ENCODE results near the gene ACTN2.

The ACTN2 gene

DNA sequence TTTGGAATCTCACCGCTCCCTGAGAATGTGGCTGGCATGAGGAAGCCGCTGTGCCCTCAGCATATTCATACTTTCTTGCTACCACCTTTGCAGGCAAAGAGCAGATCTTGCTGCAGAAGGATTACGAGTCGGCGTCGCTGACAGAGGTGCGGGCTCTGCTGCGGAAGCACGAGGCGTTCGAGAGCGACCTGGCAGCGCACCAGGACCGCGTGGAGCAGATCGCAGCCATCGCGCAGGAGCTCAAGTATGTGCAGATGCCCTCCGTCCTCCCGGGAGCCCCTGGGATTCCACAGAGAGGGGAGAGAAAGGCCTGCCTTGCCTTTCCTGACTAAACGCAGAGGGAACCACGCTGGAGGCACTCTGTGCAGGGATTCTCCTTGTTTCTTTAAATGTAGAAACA is 58.2 kb downstream of the ACTN2 start:
- DNase-seq: no peak

DNA sequence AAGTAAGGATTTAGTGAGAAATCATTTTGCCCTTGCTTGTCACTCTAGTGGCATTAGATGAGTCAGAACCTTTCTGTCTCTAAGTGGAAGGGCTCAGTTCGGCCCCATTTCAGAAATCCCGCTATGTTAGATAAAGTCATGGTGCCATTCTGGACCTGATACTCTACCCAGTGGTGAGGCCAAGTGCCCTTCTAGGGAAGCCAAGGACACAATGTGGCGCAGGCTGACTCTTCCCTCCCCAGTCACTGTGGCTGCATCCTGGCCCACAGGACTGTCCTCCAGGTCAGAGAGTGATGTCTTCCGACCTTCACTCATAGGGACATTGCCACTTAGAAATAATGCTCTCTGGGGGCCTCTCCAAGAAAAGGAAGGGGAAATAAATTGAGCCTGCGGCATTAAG is 60.5 kb downstream of the ACTN2 start:
- DNase-seq: no peak

DNA sequence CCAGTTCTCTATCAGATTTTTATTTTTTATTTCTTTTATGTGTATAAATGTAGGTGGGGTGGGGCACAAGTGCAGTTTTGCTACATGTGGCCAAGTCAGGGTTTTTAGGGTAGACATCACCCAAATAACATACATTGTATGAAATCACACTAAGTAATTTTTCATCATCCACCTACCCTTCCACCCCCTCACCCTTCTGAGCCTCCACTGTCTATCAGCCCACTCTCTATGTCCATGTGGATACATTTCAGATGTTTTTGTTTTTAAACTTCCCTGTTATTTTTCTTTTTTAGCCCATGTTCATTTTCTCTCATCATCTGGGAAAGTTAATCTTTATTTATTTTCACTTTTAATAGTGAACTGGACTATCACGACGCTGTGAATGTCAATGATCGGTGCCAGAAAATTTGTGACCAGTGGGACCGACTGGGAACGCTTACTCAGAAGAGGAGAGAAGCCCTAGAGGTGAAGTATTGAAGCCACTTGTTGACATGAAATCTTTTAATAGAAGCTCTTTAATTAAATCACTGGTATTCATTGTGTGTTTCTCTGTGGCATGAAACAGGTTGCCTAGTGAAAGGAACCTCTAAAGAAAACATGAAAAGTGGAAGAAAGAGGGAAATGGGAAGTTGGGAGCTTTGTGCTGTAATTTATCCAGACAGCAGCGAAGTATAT is 61.1 kb downstream of the ACTN2 start:
- no peak for DNase-seq

DNA sequence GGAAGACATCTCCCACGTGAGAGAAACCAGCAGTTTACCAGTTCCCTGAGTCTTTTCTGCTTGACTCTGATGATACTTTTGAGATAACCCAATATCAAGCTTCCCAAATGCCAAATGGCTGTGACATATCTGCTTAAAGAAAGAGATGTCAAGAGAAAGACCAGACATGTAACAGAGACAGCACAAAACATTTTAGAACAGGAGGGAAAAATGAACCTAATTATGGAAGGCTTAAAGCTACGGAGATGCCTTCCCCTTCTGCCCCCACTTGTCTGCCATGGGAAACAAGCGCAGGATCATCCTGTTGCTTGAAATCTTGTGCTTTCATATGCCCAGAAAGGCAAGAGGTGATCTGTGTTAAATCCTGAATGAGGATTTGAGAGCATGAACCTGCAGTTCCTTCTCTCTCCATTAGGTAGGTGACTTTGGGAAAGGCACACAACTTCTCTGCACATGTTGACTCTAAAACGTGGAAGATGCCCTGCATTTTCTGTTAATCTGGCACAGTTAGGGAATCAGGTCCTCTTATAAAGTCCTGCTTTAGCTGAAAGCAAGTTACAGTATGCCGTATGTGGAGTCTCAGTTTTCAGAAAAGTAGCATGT is 62.1 kb downstream of the ACTN2 start:
- no peak for DNase-seq

DNA sequence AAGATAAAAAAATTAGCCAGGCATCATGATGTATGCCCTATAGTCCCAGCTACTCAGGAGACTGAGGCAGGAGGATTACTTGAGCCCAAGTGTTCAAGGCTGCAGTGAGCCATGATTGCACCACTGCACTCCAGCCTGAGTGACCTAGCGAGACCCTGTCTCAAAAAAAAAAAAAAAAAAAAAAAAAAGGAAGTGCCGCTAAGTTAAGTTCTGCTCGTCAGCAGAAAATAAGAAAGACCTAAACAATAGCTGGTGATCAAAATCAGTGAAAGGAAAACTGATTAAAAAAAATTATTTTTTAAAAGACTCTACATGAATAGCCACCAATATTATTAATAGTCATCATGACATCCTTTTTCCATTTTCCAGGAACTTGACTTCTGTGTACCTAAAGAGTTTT is 64.6 kb downstream of the ACTN2 start:
- no peak for DNase-seq

DNA sequence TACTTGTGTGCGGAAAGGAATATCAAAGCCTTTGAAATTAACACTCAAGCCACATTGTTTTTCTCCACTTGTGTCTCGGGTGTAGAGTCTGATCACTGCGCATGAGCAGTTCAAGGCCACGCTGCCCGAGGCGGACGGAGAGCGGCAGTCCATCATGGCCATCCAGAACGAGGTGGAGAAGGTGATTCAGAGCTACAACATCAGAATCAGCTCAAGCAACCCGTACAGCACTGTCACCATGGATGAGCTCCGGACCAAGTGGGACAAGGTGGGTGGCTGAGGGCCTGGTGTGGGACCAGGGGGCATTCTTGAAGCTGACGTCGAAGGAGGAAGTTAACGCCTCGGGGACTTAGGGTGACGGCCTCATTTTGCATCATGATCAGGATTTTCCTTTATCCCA is 65.1 kb downstream of the ACTN2 start:
- no peak for DNase-seq

DNA sequence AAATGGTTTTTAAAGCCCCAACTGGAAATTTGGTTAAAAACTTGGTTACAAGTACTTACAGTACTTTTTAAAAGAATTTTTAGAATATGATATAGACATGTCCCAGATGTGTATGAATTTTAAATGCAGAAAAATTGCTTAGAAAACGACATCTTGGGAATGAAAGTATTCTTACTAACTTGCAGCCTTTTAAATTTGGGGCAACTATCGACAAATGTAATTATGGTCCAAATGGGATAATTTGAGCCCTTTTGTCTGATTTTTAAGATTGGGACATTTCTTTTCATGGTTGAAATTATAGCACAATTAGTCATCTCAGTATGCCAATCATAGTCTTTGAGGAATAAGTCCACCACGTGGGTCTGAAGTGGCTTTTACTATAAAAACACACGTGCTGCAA is 65.6 kb downstream of the ACTN2 start:
- no peak for DNase-seq

DNA sequence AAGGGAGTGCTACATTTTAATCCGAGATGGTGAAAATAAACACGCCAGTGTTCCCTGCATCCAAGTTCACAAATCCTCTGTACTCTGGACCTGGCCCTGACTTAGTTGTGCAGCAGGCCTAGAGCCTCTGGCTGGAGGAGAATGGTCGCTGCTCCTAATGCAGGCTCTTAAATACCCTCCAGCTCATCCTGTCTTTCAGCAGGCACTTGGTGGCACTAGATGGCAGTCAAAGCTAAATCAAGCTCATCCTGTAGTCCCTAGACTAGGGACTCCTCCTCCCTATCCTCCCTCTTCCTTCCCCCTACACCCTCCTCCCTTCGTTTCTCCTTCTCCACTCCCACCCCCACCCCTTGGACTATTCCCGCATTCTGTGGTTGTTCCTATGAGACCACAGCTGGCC is 67.2 kb downstream of the ACTN2 start:
- no peak for DNase-seq

DNA sequence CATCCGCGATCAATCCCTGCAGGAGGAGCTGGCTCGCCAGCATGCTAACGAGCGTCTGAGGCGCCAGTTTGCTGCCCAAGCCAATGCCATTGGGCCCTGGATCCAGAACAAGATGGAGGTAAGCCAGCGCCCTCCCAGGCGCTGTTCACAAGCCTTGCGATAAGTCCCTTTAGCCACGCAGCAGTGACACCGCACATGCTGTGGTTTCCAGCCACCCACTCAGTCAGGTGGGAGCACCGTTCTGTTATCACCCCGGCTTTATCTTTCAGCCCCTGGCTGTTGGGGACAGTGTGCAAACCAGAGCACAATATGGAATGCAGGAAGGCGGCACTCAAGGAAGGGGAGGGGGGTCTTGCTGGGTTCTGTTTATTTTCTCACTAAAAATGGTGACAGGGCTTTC is 67.7 kb downstream of the ACTN2 start:
- no peak for DNase-seq

DNA sequence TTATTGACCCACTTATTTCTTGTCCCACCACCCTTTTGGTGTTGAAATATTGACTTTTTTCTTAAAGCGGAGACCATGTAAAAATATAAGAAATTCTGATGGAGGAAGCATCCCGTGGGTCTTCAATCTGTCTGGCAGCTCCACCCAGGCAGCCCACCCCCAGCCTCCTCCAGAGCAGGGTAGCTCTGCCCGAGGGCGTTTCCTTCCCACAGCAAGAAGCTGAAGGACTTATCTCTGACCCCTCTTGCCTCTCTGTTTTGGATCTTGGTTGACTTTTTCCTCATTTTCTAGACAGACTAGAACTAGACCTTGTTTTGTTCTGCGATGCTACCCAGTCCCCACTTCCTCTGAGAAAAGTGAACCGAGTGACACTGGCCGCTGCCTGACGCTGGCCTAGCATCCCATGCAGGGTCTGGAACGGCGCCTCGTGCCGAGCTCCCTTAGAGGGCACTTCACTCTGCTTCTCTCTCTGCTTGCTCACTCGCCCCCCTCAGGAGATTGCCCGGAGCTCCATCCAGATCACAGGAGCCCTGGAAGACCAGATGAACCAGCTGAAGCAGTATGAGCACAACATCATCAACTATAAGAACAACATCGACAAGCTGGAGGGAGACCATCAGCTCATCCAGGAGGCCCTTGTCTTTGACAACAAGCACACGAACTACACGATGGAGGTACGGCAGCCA is 68.4 kb downstream of the ACTN2 start:
- DNase-seq: no peak

DNA sequence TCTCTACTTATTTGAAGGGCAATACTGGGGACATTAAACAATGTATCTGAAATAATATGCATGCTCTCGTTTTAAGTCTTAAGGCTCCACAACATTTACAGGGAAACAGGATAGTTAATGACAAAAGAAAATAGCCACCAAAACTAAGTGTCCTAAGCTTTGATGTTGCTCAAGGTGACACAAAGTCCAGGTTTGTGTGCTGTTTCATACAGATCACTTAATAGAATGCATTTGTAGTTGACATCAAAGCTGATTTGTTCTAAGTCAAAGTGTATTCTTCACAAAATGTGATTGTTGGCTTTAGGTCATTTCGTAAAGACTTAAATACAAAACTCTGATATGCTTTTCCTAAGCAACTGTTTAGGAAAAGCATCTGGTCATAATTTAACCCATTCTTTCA is 71.3 kb downstream of the ACTN2 start:
- no peak for DNase-seq

DNA sequence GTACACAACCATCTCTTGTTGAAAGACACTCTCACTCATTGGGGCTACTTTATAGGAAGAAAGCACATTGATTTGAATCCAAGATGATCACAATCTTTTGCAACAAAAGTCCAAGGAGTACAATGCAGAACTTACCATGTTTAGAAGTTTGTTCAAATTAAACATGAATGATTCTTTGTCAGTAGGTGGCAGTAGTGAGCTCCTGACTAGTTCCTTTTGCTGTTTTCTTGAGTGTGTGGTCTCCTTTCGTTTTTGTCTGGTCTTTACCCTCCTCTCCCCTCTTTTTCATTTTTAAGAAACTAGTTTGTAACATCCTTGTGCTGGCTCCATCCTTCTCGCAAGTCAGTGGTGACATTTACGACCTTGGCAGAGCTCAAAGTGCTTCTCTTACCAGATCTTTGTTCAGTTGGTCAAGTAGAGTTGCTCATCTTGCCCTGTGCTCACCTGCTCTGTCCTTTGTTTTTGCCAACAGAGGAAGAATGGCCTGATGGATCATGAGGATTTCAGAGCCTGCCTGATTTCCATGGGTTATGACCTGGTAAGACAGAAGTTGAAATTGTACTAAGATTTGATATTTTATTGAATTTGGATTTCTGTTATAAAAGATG is 73.1 kb downstream of the ACTN2 start:
- DNase-seq: no peak

DNA sequence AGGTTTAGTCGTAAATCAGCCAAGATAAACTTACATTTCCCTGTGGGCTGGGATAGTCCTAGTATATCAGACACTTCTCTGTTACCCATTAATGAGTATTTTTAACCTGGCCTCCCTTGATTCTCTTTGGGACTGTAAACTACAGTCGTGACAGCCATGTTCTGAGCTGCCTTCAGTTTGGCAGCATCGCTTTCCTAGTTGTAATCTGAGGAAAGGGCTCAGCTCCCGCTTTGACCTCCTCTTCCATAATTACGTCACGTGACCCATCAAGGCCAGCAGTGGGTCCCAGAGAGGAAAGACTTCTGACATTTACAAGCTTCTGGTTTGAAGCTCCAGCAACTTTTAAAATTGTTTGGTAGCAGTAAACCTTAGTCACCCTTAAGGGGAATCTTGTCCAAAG is 74.2 kb downstream of the ACTN2 start:
- DNase-seq: no peak

DNA sequence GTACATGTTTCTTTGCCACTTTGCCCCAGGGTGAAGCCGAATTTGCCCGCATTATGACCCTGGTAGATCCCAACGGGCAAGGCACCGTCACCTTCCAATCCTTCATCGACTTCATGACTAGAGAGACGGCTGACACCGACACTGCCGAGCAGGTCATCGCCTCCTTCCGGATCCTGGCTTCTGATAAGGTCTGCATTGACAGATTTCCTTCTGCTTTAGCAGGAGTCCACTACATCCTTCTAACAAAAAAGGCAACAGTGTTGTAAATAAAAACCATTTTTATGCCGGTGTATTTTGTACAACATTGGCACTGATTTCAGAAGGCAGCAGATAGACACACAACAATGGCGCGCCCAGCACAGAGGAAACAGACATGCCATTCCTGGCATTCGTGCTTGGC is 74.7 kb downstream of the ACTN2 start:
- DNase-seq: no peak

DNA sequence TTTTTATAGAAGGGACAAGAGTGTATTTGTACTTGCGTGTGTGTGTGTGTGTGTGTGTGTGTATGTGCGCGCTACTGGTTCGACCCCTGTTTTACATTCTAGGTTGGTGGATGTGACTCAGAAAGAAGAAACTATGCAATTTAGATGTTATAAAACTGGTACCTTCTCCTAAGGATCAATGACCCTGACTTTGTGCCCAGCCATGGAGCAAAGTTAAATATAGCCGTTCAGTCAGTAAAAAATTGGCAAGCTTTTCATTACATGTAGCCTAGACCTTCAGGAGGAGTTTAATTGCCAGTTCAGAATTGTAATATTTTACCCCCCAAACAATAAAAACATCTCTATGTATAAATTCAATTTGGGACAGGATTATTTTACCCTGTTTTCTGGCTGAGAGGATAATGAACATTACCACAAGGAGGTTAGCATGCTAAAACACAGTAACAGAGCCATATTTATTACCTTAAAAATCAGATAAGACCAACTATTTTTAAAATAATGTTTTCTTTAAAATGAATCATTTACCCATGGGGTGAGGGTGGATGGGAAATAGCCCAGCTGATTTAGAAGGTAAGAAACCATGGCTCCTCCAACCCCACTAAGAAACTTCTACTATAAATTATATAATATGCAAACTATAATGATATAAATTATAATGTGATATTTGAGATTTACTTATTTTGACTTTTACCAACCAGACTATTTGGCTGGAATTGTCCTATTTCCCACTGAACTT is 75.3 kb downstream of the ACTN2 start:
- DNase-seq: no peak

DNA sequence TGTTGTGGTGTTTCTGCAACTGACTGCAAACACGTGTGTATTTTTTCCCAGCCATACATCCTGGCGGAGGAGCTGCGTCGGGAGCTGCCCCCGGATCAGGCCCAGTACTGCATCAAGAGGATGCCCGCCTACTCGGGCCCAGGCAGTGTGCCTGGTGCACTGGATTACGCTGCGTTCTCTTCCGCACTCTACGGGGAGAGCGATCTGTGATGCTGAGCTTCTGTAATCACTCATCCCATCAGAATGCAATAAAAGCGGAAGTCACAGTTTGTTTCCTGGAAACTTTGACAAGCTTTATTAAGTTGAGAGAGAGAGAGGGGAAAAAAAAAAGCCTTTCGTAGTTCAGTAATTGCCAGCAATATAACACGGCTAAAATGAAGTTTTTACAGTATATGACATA is 76.1 kb downstream of the ACTN2 start:
- DNase-seq: no peak

DNA sequence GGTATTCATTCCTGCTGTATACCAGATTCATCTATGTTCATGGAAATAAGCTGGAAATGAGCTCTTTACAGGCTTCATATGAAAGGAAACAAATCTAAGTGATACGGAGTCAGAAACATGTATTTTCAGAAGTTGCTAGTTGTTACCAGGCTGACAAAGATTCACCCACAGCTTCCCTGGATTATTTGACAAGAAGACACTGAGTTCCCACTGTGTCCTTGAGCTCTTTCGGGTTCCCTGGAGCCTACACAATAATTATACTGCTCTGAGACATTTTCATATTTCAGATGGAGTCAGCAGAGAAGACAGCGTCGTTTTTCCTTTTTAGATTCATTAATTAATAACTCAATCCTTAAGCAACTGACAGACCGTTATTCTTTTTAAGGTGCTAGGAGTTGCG is 79.5 kb downstream of the ACTN2 start:
- no peak for DNase-seq

DNA sequence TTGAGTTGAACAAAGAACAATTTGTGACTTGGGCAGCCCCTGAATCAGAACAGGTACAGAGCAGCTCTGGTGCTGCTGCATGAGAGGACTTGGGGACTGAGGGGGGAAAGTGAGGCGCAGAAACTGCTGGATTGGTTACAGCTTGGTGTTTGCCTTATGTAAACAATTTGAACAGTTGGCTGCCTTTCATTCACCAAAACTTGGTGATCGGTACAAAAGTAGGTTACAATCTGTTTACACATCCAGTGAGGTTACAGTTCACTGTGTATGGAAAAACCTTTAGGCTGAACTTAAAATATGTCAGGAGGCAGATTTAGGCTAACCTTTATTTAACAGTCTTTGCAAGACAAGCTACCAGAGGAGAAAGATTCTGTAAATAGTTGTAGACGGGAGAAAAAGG is 80.2 kb downstream of the ACTN2 start:
- DNase-seq: no peak

DNA sequence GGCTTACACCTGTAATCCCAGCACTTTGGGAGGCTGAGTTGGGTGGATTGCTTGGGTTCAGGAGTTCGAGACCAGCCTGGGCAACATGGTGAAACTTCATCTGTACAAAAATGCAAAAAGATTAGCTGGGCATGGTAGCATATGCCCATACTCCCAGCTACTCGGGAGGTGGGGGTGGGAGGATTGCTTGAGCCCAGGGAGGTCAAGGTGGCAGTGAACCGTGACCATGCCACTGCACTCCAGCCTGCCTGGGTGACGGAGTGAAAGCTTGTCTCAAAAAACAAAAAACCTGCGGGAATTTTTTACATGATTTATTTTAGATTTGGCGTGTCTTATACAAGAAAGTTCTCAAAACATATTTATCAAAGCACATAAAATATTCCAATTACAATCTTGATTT is 81.0 kb downstream of the ACTN2 start:
- no peak for DNase-seq

DNA sequence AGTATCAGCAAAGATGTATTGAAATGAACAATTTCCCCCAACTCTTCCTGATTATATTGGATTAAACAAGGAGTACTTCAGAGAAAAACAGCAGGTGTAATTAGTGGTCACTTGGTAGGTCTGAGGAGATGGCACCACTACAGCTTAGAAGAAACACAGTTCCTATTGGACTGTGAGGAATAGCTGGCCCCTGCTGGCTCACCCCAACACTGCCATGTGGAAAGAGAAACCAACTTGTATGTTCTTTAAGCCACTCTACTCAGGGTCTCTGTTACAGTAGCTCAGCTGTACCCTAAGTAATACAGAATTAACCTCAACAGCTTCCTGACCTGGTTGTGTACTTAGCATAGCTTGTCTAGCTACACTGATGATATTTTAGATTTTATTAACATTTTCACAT is 82.3 kb downstream of the ACTN2 start:
- no peak for DNase-seq

DNA sequence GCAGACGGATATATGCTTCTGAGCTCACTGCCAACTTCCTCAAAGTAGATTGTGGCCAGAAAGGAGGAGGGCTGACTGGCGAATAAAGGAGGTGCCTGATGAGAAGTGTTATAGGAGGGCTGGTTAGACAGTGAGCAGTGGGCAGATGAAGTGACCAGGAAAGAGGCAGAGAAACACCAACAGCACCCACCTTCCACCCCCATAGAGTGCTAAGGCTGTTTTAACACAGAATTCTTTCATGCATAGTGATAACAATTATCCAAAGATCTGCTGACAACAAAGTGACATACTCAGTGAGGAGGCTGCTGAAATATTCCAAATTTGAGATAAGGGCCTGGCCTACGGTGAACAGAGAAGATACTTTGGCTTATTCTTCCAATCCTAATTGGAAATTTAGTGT is 87.6 kb downstream of the ACTN2 start:
- DNase-seq: no peak

DNA sequence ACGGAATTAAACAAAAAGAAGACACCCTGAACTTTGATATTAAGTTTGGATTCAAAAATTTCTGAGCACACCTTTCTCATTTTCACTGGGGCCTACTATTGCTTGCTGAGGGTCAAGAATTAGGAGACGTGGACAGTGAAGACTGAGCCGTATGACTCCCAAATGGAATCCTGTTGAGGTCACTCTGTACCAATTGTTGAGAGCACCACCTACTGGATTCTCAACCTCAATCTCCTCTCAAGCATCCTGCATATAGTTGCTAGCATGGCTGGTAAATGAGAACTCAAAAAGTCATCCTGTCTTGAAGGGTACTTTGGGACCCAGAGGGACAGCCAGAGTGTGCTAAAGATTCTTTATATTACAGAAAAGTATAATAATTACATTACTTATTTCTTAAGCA is 88.6 kb downstream of the ACTN2 start:
- no peak for DNase-seq

DNA sequence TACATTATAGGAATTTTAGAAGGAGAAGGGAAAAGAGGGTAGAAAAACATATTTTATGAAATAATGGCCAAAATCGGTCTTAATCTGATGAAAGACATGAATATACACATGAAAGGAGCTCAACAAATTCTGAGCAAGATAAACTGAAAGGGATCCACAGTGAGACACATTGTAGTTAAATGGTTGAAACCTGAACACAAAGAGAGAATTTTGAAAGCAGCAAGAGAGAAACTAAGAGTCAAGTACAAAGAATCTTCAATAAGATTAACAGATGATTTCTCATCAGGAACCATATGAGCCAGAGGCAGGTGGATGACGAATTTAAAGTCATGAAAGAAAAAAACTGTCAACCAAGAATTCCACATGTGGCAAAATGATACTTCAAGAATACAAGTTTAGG is 93.0 kb downstream of the ACTN2 start:
- no peak for DNase-seq

DNA sequence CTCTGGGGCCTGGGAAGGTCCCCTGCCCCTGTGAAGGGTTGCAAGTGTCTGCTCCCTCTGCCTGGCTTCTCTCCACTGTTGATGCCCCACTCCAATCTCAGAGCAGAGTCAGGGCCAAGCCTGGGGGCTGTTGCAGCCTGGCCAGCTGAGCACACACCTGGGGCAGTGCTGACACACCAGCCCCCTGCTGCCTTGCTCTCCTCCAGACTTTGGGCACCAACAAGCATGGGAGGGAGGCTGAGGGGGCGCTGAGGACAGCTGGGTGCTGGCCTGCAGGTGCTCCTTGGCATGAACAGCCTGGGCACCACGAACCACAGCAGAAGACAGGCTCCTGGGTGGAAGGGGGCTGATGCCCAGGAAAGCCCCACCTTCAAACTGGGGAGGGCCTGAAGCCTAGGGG is 99.2 kb downstream of the ACTN2 start:
- no peak for DNase-seq

Data from right hindlimb (tissue), 1 donor.